Measurements from ENCODE around the gene TBRG4. TPM values are rescaled to one million over a fixed set of nuclear protein-coding genes. Genes with fewer than 3 reads are reported as not detected.

Gene TBRG4
- total RNA-seq (100 to 1,000 TPM in 4 of 5 experiments, 10 to 100 TPM in 1; 93.7 to 143 (median 107) TPM), polyA plus RNA-seq (10 to 100 TPM; 55.1 to 99.1 TPM), total RNA-seq (108 reads per million, percentile 85 among the genes with 10 or more reads in this experiment)

- Mint-ChIP-seq H3K4me3 (peak within 1 kb of the TSS; percentile 93 to 100 (median 96)), H3K4me1 (peaks cover 30 to 59% (median 50%) of the 10 kb centered on the region in 7 donors), H3K36me3 (peaks cover 0 to 25% (median 16%) of the 10 kb centered on the region in 5 donors), H3K27me3 (peaks cover 0 to 31% (median 0%) of the 10 kb centered on the region in 5 donors), H3K27ac (peak within 1 kb of the TSS; percentile 98 to 100 (median 99)), H3K9me3 (peaks cover 0 to 4% (median 0%) of the 10 kb centered on the region in 11 donors)
- Histone ChIP-seq H3K9me3 (ENCODE audit: control insufficient read depth in 2 of 3, low read length in 3 of 3) (no peaks in the 10 kb centered on the region), H3K4me1 (ENCODE audit: control insufficient read depth in 2 of 2, insufficient read depth in 2 of 2, low read length in 2 of 2) (peaks cover 17 to 45% of the 10 kb centered on the region in 2 donors), H3K27ac (ENCODE audit: low read depth, low read length) (peak within 1 kb of the TSS; percentile 98), H3K27me3 (ENCODE audit: control insufficient read depth in 2 of 2, insufficient read depth in 2 of 2, low read length in 2 of 2) (no peaks in the 10 kb centered on the region), H3K4me3 (ENCODE audit: low read length) (peak within 1 kb of the TSS; percentile 80), H3K36me3 (ENCODE audit: control insufficient read depth in 2 of 3, insufficient read depth in 3 of 3, low read length in 3 of 3) (peaks cover 19 to 28% (median 23%) of the 10 kb centered on the region in 3 experiments)
- ChIA-PET POLR2A (interaction anchor here (0.5 to 3.4 kb wide), 22 partner anchors 12 to 622 kb away, joined by 3 to 37 read pairs (median 4); partner anchors contain the start of genes CCM2, DDX56, H2AZ2 and NUDCD3), CTCF (interaction anchor here (1.3 to 1.9 kb wide), 3 partner anchors 24 to 256 kb away, joined by 3 to 9 read pairs (median 4); no protein-coding TSS in a partner anchor)
- ATAC-seq (peak; percentile 94), DNase-seq (peak; percentile 88 to 96 (median 94))
- intact Hi-C loops (cut with micrococcal nuclease), result loop anchor here (1.0 to 10.0 kb wide), 23 partner anchors 25 to 1029 kb away; partner anchors contain the start of genes MYO1G (in 2 of the 2), NUDCD3 (in 2 of the 2), OGDH (in 2 of the 2) and POLM (in 2 of the 2)
Measured at GRCh38 chr7:45111298-45112223, at the start of gene TBRG4. Gene TBRG4 (minus strand): TSS chr7:45111697. CDS start chr7:45109237, 2,460 bp downstream.

- DNase-seq, result no peak
- Histone ChIP-seq H3K27me3 (ENCODE audit: control insufficient read depth in 2 of 2, insufficient read depth in 2 of 2, low read length in 2 of 2) (no peaks in the 10 kb centered on the region), H3K9me3 (ENCODE audit: control insufficient read depth in 2 of 3, low read length in 3 of 3) (no peaks in the 10 kb centered on the region), H3K4me1 (ENCODE audit: control insufficient read depth in 2 of 2, insufficient read depth in 2 of 2, low read length in 2 of 2) (no peaks in the 10 kb centered on the region), H3K27ac (ENCODE audit: low read depth, low read length) (no peak overlapping the region), H3K4me3 (ENCODE audit: low read length) (no peak overlapping the region), H3K36me3 (ENCODE audit: control insufficient read depth in 2 of 3, insufficient read depth in 3 of 3, low read length in 3 of 3) (no peaks in the 10 kb centered on the region)
- POLR2A ChIA-PET, result interaction anchor here (0.6 kb wide), 1 partner anchor 352 kb away, joined by 3 read pairs; no protein-coding TSS in a partner anchor
- ATAC-seq, result no peak
- no peak overlapping the region for H3K4me3 Mint-ChIP-seq
- peaks cover 20 to 43% (median 21%) of the 10 kb centered on the region in 5 donors for H3K27me3 Mint-ChIP-seq
- no peak overlapping the region for H3K27ac Mint-ChIP-seq
- peaks cover 0 to 16% (median 8%) of the 10 kb centered on the region in 7 donors for H3K4me1 Mint-ChIP-seq
- peaks cover 0 to 6% (median 1%) of the 10 kb centered on the region in 5 donors for H3K36me3 Mint-ChIP-seq
- intact Hi-C loops (cut with micrococcal nuclease), result no loop called here
- H3K9me3 Mint-ChIP-seq, result peaks cover 0 to 10% (median 5%) of the 10 kb centered on the region in 11 donors
- CTCF ChIA-PET, result no interaction called here
Measured at GRCh38 chr7:45161138-45161537, 49.6 kb upstream of the TBRG4 start.

GRCh38 chr7:45160417-45160881 lies 49.0 kb upstream of the TBRG4 start:
- Mint-ChIP-seq H3K36me3 (peaks cover 0 to 6% (median 1%) of the 10 kb centered on the region in 5 donors), H3K4me3 (no peak overlapping the region), H3K27ac (no peak overlapping the region), H3K27me3 (peaks cover 20 to 43% (median 22%) of the 10 kb centered on the region in 5 donors), H3K4me1 (peaks cover 0 to 16% (median 8%) of the 10 kb centered on the region in 7 donors), H3K9me3 (peaks cover 0 to 10% (median 5%) of the 10 kb centered on the region in 11 donors)
- DNase-seq (no peak), ATAC-seq (no peak)
- ChIA-PET POLR2A (interaction anchor here (0.6 kb wide), 1 partner anchor 351 kb away, joined by 3 read pairs; no protein-coding TSS in a partner anchor), CTCF (no interaction called here)
- no peaks in the 10 kb centered on the region for H3K36me3 ChIP-seq (ENCODE audit: control insufficient read depth in 2 of 3, insufficient read depth in 3 of 3, low read length in 3 of 3)
- no peaks in the 10 kb centered on the region for H3K27me3 ChIP-seq (ENCODE audit: control insufficient read depth in 2 of 2, insufficient read depth in 2 of 2, low read length in 2 of 2)
- H3K4me3 ChIP-seq (ENCODE audit: low read length), result no peak overlapping the region
- no peaks in the 10 kb centered on the region for H3K9me3 ChIP-seq (ENCODE audit: control insufficient read depth in 2 of 3, low read length in 3 of 3)
- H3K4me1 ChIP-seq (ENCODE audit: control insufficient read depth in 2 of 2, insufficient read depth in 2 of 2, low read length in 2 of 2), result no peaks in the 10 kb centered on the region
- H3K27ac ChIP-seq (ENCODE audit: low read depth, low read length), result no peak overlapping the region
- intact Hi-C loops (cut with micrococcal nuclease), result no loop called here

- Histone ChIP-seq H3K4me1 (ENCODE audit: control insufficient read depth in 2 of 2, insufficient read depth in 2 of 2, low read length in 2 of 2) (no peaks in the 10 kb centered on the region), H3K27ac (ENCODE audit: low read depth, low read length) (no peak overlapping the region), H3K27me3 (ENCODE audit: control insufficient read depth in 2 of 2, insufficient read depth in 2 of 2, low read length in 2 of 2) (no peaks in the 10 kb centered on the region), H3K4me3 (ENCODE audit: low read length) (no peak overlapping the region), H3K9me3 (ENCODE audit: control insufficient read depth in 2 of 3, low read length in 3 of 3) (no peaks in the 10 kb centered on the region), H3K36me3 (ENCODE audit: control insufficient read depth in 2 of 3, insufficient read depth in 3 of 3, low read length in 3 of 3) (no peaks in the 10 kb centered on the region)
- ATAC-seq (no peak), DNase-seq (no peak)
- Mint-ChIP-seq H3K9me3 (peaks cover 0 to 4% (median 3%) of the 10 kb centered on the region in 11 donors), H3K4me1 (peaks cover 0 to 16% (median 8%) of the 10 kb centered on the region in 7 donors), H3K27ac (no peak overlapping the region), H3K36me3 (peaks cover 0 to 6% (median 0%) of the 10 kb centered on the region in 5 donors), H3K27me3 (peaks cover 20 to 38% (median 27%) of the 10 kb centered on the region in 5 donors), H3K4me3 (no peak overlapping the region)
- ChIA-PET POLR2A (no interaction called here), CTCF (interaction anchor here (0.5 kb wide), 1 partner anchor 57 kb away, joined by 3 read pairs; no protein-coding TSS in a partner anchor)
- intact Hi-C loops (cut with micrococcal nuclease), result no loop called here
Measured at GRCh38 chr7:45159296-45159695, 47.8 kb upstream of the TBRG4 start.

GRCh38 chr7:45158471-45158870 lies 47.0 kb upstream of the TBRG4 start:
- Histone ChIP-seq H3K27ac (ENCODE audit: low read depth, low read length) (no peak overlapping the region), H3K27me3 (ENCODE audit: control insufficient read depth in 2 of 2, insufficient read depth in 2 of 2, low read length in 2 of 2) (no peaks in the 10 kb centered on the region), H3K4me3 (ENCODE audit: low read length) (no peak overlapping the region), H3K4me1 (ENCODE audit: control insufficient read depth in 2 of 2, insufficient read depth in 2 of 2, low read length in 2 of 2) (no peaks in the 10 kb centered on the region), H3K9me3 (ENCODE audit: control insufficient read depth in 2 of 3, low read length in 3 of 3) (no peaks in the 10 kb centered on the region), H3K36me3 (ENCODE audit: control insufficient read depth in 2 of 3, insufficient read depth in 3 of 3, low read length in 3 of 3) (no peaks in the 10 kb centered on the region)
- no peak for ATAC-seq
- no peak for DNase-seq
- Mint-ChIP-seq H3K4me3 (peak overlapping the region in 3 of 10 donors; percentile 12 to 56 (median 24)), H3K27ac (no peak overlapping the region), H3K36me3 (peaks cover 0 to 6% (median 0%) of the 10 kb centered on the region in 5 donors), H3K4me1 (peaks cover 0 to 16% (median 8%) of the 10 kb centered on the region in 7 donors), H3K9me3 (peaks cover 0 to 3% (median 0%) of the 10 kb centered on the region in 11 donors), H3K27me3 (peaks cover 20 to 38% (median 27%) of the 10 kb centered on the region in 5 donors)
- ChIA-PET POLR2A (no interaction called here), CTCF (no interaction called here)
- intact Hi-C loops (cut with micrococcal nuclease), result no loop called here

- peak within 1 kb of the TSS in 1 of 9 donors; percentile 10 for H3K27ac Mint-ChIP-seq
- intact Hi-C loops (cut with micrococcal nuclease), result no loop called here
- ATAC-seq, result no peak
Measured at GRCh38 chr7:45157653-45158401, 46.3 kb upstream of the TBRG4 start, which contains the start of gene RAMP3. Gene RAMP3 (plus strand): TSS chr7:45157791. CDS start chr7:45157829, 38 bp downstream.

More at GRCh38 chr7:45157653-45158401, 46.3 kb upstream of the TBRG4 start, which contains the start of gene RAMP3:
- Mint-ChIP-seq H3K4me3 (peak within 1 kb of the TSS in 5 of 10 donors; percentile 11 to 73 (median 40)), H3K9me3 (no peaks in the 10 kb centered on the region), H3K27me3 (peaks cover 20 to 35% (median 27%) of the 10 kb centered on the region in 5 donors), H3K4me1 (peaks cover 0 to 16% (median 8%) of the 10 kb centered on the region in 7 donors), H3K36me3 (peaks cover 0 to 6% (median 0%) of the 10 kb centered on the region in 5 donors)
- H3K4me3 ChIP-seq (ENCODE audit: low read length), result no peak within 1 kb of the TSS
- DNase-seq, result no peak
- no peaks in the 10 kb centered on the region for H3K36me3 ChIP-seq (ENCODE audit: control insufficient read depth in 2 of 3, insufficient read depth in 3 of 3, low read length in 3 of 3)
- no peak within 1 kb of the TSS for H3K27ac ChIP-seq (ENCODE audit: low read depth, low read length)
- CTCF ChIA-PET, result no interaction called here
- no peaks in the 10 kb centered on the region for H3K4me1 ChIP-seq (ENCODE audit: control insufficient read depth in 2 of 2, insufficient read depth in 2 of 2, low read length in 2 of 2)
- POLR2A ChIA-PET, result no interaction called here
- H3K27me3 ChIP-seq (ENCODE audit: control insufficient read depth in 2 of 2, insufficient read depth in 2 of 2, low read length in 2 of 2), result no peaks in the 10 kb centered on the region
- H3K9me3 ChIP-seq (ENCODE audit: control insufficient read depth in 2 of 3, low read length in 3 of 3), result no peaks in the 10 kb centered on the region

Measured in naive thymus-derived CD4-positive, alpha-beta T cell (primary cell).